GM23338 (cell line): ENCODE results near the gene N4BP2. TPM values are rescaled to one million over a fixed set of nuclear protein-coding genes. Genes with fewer than 3 reads are reported as not detected.

Experiments
- ATAC-seq: fragments of 200-7000 bp; cut with Tn5 transposase; 3 replicates; pipeline ENCODE4 v1.9.1; 2020
- DNase-seq: peaks from one replicate; pipeline ENCODE4 v3.0.0-alpha.2; 2015; ENCODE audit warnings: low spot score
- H2AFZ ChIP-seq: fragments of 200-600 bp; sonication (generic); 2 replicates; pipeline ENCODE4 v1.8.0; 2016; ENCODE audit warnings: antibody characterized with exemption, mild to moderate bottlenecking, moderate library complexity
- H3F3A ChIP-seq: fragments of 200-600 bp; sonication (generic); replicated peaks from 2 replicates; pipeline ENCODE4 v1.8.0; 2017; ENCODE audit warnings: antibody characterized with exemption, mixed run types, low read depth
- H3K27ac ChIP-seq: fragments of 200-600 bp; sonication (generic); 2 replicates; pipeline ENCODE4 v1.6.1; 2016; ENCODE audit warnings: low read depth
- H3K27me3 ChIP-seq: fragments of 200-600 bp; sonication (generic); 2 replicates; pipeline ENCODE4 v1.8.0; 2016; ENCODE audit warnings: mild to moderate bottlenecking, mixed run types, moderate library complexity; ENCODE audit not compliant: insufficient read depth
- H3K36me3 ChIP-seq: fragments of 200-600 bp; sonication (generic); 2 replicates; pipeline ENCODE4 v1.8.0; 2016; ENCODE audit warnings: mild to moderate bottlenecking; ENCODE audit not compliant: insufficient read depth
- H3K4me1 ChIP-seq: fragments of 200-600 bp; sonication (generic); 2 replicates; pipeline ENCODE4 v1.8.0; 2016; ENCODE audit warnings: mild to moderate bottlenecking, moderate library complexity; ENCODE audit not compliant: insufficient read depth
- H3K4me2 ChIP-seq: fragments of 200-600 bp; sonication (generic); 2 replicates; pipeline ENCODE4 v1.7.1; 2017; ENCODE audit warnings: mixed run types
- H3K4me3 ChIP-seq: fragments of 200-600 bp; sonication (generic); 2 replicates; pipeline ENCODE4 v1.6.1; 2016; ENCODE audit warnings: mixed run types
- H3K79me2 ChIP-seq: fragments of 200-600 bp; sonication (generic); replicated peaks from 2 replicates; pipeline ENCODE4 v1.8.0; 2017; ENCODE audit warnings: mild to moderate bottlenecking; ENCODE audit not compliant: insufficient read depth
- H3K9me2 ChIP-seq: fragments of 200-600 bp; sonication (generic); 2 replicates; pipeline ENCODE4 v1.8.0; 2017; ENCODE audit not compliant: insufficient read depth
- H4K20me1 ChIP-seq: fragments of 200-600 bp; sonication (generic); replicated peaks from 2 replicates; pipeline ENCODE4 v1.8.0; 2017; ENCODE audit warnings: mild to moderate bottlenecking; ENCODE audit not compliant: insufficient read depth
- H3K27ac Mint-ChIP-seq: 2 replicates; pipeline ENCODE4 v1.8.0; 2020; ENCODE audit warnings: inconsistent platforms, mild to moderate bottlenecking, moderate library complexity, mixed read lengths
- H3K27me3 Mint-ChIP-seq: 3 replicates; pipeline ENCODE4 v1.8.0; 2022; ENCODE audit warnings: low read depth, mild to moderate bottlenecking, moderate library complexity, mixed read lengths, inconsistent platforms; ENCODE audit not compliant: insufficient read depth, poor library complexity
- H3K36me3 Mint-ChIP-seq: 3 replicates; pipeline ENCODE4 v1.8.0; 2021; ENCODE audit warnings: low read depth, mild to moderate bottlenecking, inconsistent platforms, moderate library complexity, mixed read lengths
- H3K4me1 Mint-ChIP-seq: 3 replicates; pipeline ENCODE4 v1.8.0; 2020; ENCODE audit warnings: mild to moderate bottlenecking, inconsistent platforms, mixed read lengths
- H3K4me3 Mint-ChIP-seq: 3 replicates; pipeline ENCODE4 v1.8.0; 2021; ENCODE audit warnings: moderate library complexity, mild to moderate bottlenecking, inconsistent platforms, mixed read lengths
- H3K9me3 Mint-ChIP-seq: 3 replicates; pipeline ENCODE4 v1.8.0; 2020; ENCODE audit warnings: moderate library complexity, mild to moderate bottlenecking, inconsistent platforms, mixed read lengths
- CREB1 ChIP-seq: fragments of 250-450 bp; sonication (Bioruptor Pico); IDR thresholded peaks from 2 replicates; pipeline ENCODE4 v1.5.0; 2020; ENCODE audit warnings: low read depth, mild to moderate bottlenecking, moderate library complexity
- ETS1 ChIP-seq: IDR thresholded peaks from 2 replicates; pipeline ENCODE4 v1.6.1; 2016; ENCODE audit warnings: antibody characterized with exemption
- EZH2phosphoT487 ChIP-seq: fragments of 200-600 bp; sonication (generic); IDR thresholded peaks from one replicate; pipeline ENCODE4 v1.8.1; 2018; ENCODE audit warnings: antibody characterized with exemption; ENCODE audit not compliant: unreplicated experiment
- NANOG ChIP-seq: IDR thresholded peaks from 2 replicates; pipeline ENCODE4 v1.6.1; 2016; ENCODE audit warnings: antibody characterized with exemption, borderline replicate concordance
- POLR2AphosphoS5 ChIP-seq: IDR thresholded peaks from 2 replicates; pipeline ENCODE4 v1.6.1; 2016; ENCODE audit warnings: antibody characterized with exemption, low read depth
- STAT1 ChIP-seq: IDR thresholded peaks from one replicate; pipeline ENCODE4 v1.6.1; 2016; ENCODE audit warnings: antibody characterized with exemption; ENCODE audit not compliant: unreplicated experiment
- ZNF114 ChIP-seq: fragments of 250-450 bp; sonication (Bioruptor Pico); IDR thresholded peaks from 2 replicates; pipeline ENCODE4 v1.5.0; 2020; ENCODE audit warnings: mild to moderate bottlenecking, moderate library complexity
- ZNF331 ChIP-seq: fragments of 250-450 bp; sonication (Bioruptor Pico); IDR thresholded peaks from 2 replicates; pipeline ENCODE4 v1.5.0; 2020; ENCODE audit warnings: low read depth, mild to moderate bottlenecking, moderate library complexity
- ZNF462 ChIP-seq: fragments of 250-450 bp; sonication (Bioruptor Pico); IDR thresholded peaks from 2 replicates; pipeline ENCODE4 v1.5.0; 2020; ENCODE audit warnings: mild to moderate bottlenecking, moderate library complexity
- polyA plus RNA-seq: library from polyadenylated mRNA; unstranded; fragments of >200 nt; fragmentation: Nextera tagmentation; extraction: Ambion mirVana; gene quantifications from 2 replicates; pipeline ENCODE4 v1.2.1, GENCODE V29; 2016
- total RNA-seq: library from RNA; depleted of rRNA; stranded (reverse); fragments of >200 nt; shearing (Covaris generic); gene quantifications from 2 replicates; pipeline ENCODE4 v1.2.3, GENCODE V29; 2014

The N4BP2 gene
- total and polyA plus RNA-seq, 2 experiments from 2014 or later, result 25.6 to 46.3 TPM

GRCh38 chr4:40053161-40053560 lies 3.5 kb upstream of the N4BP2 start:
- H3K27me3 Mint-ChIP-seq, result peaks cover 17% of the 10 kb centered on the region
- H3F3A ChIP-seq, result no peaks in the 10 kb centered on the region
- no peak overlapping the region for H3K4me3 Mint-ChIP-seq
- no peak overlapping the region for H2AFZ ChIP-seq
- ATAC-seq (no peak), DNase-seq (no peak)
- peaks cover 11% of the 10 kb centered on the region for H3K4me1 ChIP-seq
- no peaks in the 10 kb centered on the region for H3K36me3 ChIP-seq
- H3K27ac Mint-ChIP-seq, result no peak overlapping the region
- H3K4me1 Mint-ChIP-seq, result peaks cover 10% of the 10 kb centered on the region
- H4K20me1 ChIP-seq, result no peaks in the 10 kb centered on the region
- H3K79me2 ChIP-seq, result peaks cover 2% of the 10 kb centered on the region
- H3K4me2 ChIP-seq, result no peak overlapping the region
- no peaks in the 10 kb centered on the region; the same call in 1 of the 3 replicates for H3K9me3 Mint-ChIP-seq
- H3K9me2 ChIP-seq, result no peaks in the 10 kb centered on the region
- H3K36me3 Mint-ChIP-seq, result peaks cover 4% of the 10 kb centered on the region; the same call in 1 of the 3 replicates
- H3K27ac ChIP-seq, result no peak overlapping the region
- TF ChIP-seq ZNF462 (CRISPR knock-in tag) (no peak), STAT1 (no peak), NANOG (no peak), CREB1 (CRISPR knock-in tag) (no peak), ZNF331 (no peak), POLR2AphosphoS5 (no peak), EZH2phosphoT487 (no peak), ZNF114 (CRISPR knock-in tag) (no peak), ETS1 (no peak)
- no peaks in the 10 kb centered on the region for H3K27me3 ChIP-seq
- no peak overlapping the region for H3K4me3 ChIP-seq
